Stimulated activated CD8-positive, alpha-beta memory T cell treated with anti-CD3 and anti-CD28 coated beads, Interleukin-2, amount 100 ng/mL, for 1 hour (primary cell): ENCODE measurements around the gene S1PR2.
"Not testable (repeated sequence)": the region's sequence is repeated elsewhere in the genome, so short reads cannot be mapped to it uniquely, and the experiment has no call there.

Experiments
- DNase-seq, 2 donors: peaks; one replicate each; pipeline ENCODE4 v3.0.0-alpha.2; 2020; ENCODE audit warnings: low read depth in 2 of 2

Gene S1PR2

GRCh38 chr19:10224337-10224736 lies 6.8 kb downstream of the S1PR2 start:
- no peak for DNase-seq

- no peak for DNase-seq
Observed at GRCh38 chr19:10223488-10224213, 7.5 kb downstream of the S1PR2 start.

GRCh38 chr19:10222201-10222890 lies 8.8 kb downstream of the S1PR2 start:
- DNase-seq: no peak

- DNase-seq: no peak
Observed at GRCh38 chr19:10220695-10221094, 10.4 kb downstream of the S1PR2 start.

- DNase-seq: no peak
Observed at GRCh38 chr19:10219678-10220077, 11.5 kb downstream of the S1PR2 start.

- no peak for DNase-seq
Observed at GRCh38 chr19:10217085-10217484, 14.0 kb downstream of the S1PR2 start.

- DNase-seq: no peak
Observed at GRCh38 chr19:10214784-10215183, 16.3 kb downstream of the S1PR2 start.

- DNase-seq: no peak
Observed at GRCh38 chr19:10211691-10212090, 19.4 kb downstream of the S1PR2 start.

- DNase-seq: no peak
Observed at GRCh38 chr19:10211061-10211460, 20.1 kb downstream of the S1PR2 start.

GRCh38 chr19:10209315-10209714 lies 21.8 kb downstream of the S1PR2 start:
- DNase-seq: no peak

- DNase-seq: no peak
Observed at GRCh38 chr19:10207026-10207425, 24.1 kb downstream of the S1PR2 start.

- DNase-seq: no peak
Observed at GRCh38 chr19:10206226-10206885, 24.8 kb downstream of the S1PR2 start.

- DNase-seq: no peak
Observed at GRCh38 chr19:10205636-10206035, 25.5 kb downstream of the S1PR2 start.

GRCh38 chr19:10203686-10204085 lies 27.4 kb downstream of the S1PR2 start:
- DNase-seq: no peak

GRCh38 chr19:10201176-10201575 lies 30.0 kb downstream of the S1PR2 start:
- DNase-seq: no peak

- DNase-seq: not testable (repeated sequence)
Observed at GRCh38 chr19:10200101-10200500, 31.0 kb downstream of the S1PR2 start.

GRCh38 chr19:10198889-10199644 lies 32.1 kb downstream of the S1PR2 start:
- not testable (repeated sequence) for DNase-seq

GRCh38 chr19:10195199-10195519 lies 36.0 kb downstream of the S1PR2 start:
- no peak for DNase-seq

- peak; percentile 85 to 95 for DNase-seq
Observed at GRCh38 chr19:10194500-10195198, 36.5 kb downstream of the S1PR2 start, which contains the start of gene DNMT1. DNMT1 (minus strand) TSS chr19:10194953; CDS start chr19:10194899, 54 bp downstream.

GRCh38 chr19:10193790-10194499 lies 37.2 kb downstream of the S1PR2 start:
- DNase-seq: peak; percentile 0

- no peak for DNase-seq
Observed at GRCh38 chr19:10192922-10193321, 38.2 kb downstream of the S1PR2 start.
